Measurements from ENCODE around the gene ZFPM1. TPM values are rescaled to one million over a fixed set of nuclear protein-coding genes. Genes with fewer than 3 reads are reported as not detected.

Gene ZFPM1
- total RNA-seq, 1 experiment from 2014 or later = 14.6 TPM

DNA sequence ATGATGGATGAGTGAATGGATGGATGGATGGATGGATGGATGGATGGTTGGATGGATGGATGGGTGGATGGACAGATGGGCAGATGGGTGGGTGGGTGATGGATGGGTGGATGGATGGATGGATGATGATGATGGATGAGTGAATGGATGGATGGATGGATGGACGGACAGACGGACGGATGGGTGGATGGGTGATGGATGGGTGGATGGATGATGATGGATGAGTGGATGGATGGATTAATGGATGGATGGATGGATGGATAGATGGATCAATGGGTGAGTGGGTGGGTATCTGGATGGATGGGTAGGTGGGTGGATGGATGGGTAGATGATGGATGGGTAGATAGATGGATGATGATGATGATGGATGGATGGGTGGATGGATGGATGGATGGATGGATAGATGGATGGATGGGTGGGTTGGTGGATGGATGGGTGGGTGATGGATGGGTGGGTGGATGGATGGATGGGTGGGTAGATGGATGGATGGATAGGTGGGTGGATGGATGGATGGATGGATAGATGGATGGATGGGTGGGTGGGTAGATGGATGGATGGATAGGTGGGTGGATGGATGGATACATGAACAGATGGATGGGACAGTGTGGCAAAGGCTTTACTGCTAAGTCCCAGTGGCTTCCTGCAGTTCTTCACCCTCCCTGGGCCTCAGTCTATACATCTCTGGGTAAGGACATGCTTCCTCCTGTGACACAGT, 30.2 kb upstream of the ZFPM1 start:
- Histone ChIP-seq H3K79me2 (ENCODE audit: insufficient read depth, low read length) (no peaks in the 10 kb centered on the region), H3K4me2 (ENCODE audit: low read length) (no peak overlapping the region), H3K9me3 (ENCODE audit: control insufficient read depth in 1 of 2, insufficient read depth in 1 of 2, low read depth in 1 of 2, low read length in 2 of 2) (no peaks in the 10 kb centered on the region), H2AFZ (ENCODE audit: low read depth, low read length, poor library complexity, severe bottlenecking) (no peak overlapping the region), H3K4me3 (replicated peaks in 1 of 2; ENCODE audit: low read depth in 1 of 2, low read length in 2 of 2) (no peak overlapping the region), H4K20me1 (ENCODE audit: insufficient read depth) (no peaks in the 10 kb centered on the region), H3K27ac (ENCODE audit: low read depth, low read length) (no peak overlapping the region), H3K36me3 (ENCODE audit: control insufficient read depth in 1 of 2, insufficient read depth in 2 of 2, low read length in 2 of 2) (no peaks in the 10 kb centered on the region), H3K9ac (ENCODE audit: low read length) (no peak overlapping the region), H3K4me1 (ENCODE audit: control insufficient read depth in 1 of 2, insufficient read depth in 2 of 2, low read length in 2 of 2) (no peaks in the 10 kb centered on the region), H3K27me3 (ENCODE audit: insufficient read depth, low read length) (no peaks in the 10 kb centered on the region), H3K9me2 (ENCODE audit: insufficient read depth) (no peaks in the 10 kb centered on the region)
- intact Hi-C loops (cut with micrococcal nuclease) = no loop called here
- ChIA-PET RAD21 (ENCODE audit: low non-redundant PET in 1 of 2, low total read pairs in 2 of 2, uncharacterized antibody in 2 of 2, unreplicated experiment in 2 of 2) (no interaction called here), POLR2A (no interaction called here), CTCF (no interaction called here)
- TF ChIP-seq TCF7L2 (IDR thresholded peaks at IDR 0.05; ENCODE audit: borderline replicate concordance, extremely low read depth, insufficient read depth, insufficient read length) (no peak), JUND (IDR thresholded peaks at IDR 0.05) (no peak), ZNF274 (IDR thresholded peaks at IDR 0.05; ENCODE audit: low read depth, low read length) (no peak), MAX (IDR thresholded peaks at IDR 0.05) (no peak), CEBPB (IDR thresholded peaks at IDR 0.05; ENCODE audit: low read depth) (no peak), SIN3A (IDR thresholded peaks at IDR 0.05; ENCODE audit: low read depth) (no peak), SP1 (IDR thresholded peaks at IDR 0.05; ENCODE audit: low read depth) (no peak), FOSL1 (IDR thresholded peaks at IDR 0.05; ENCODE audit: low read depth) (no peak), RAD21 (IDR thresholded peaks at IDR 0.05; ENCODE audit: low read depth) (no peak), ATF3 (IDR thresholded peaks at IDR 0.05) (no peak)
- TF ChIP-seq, protein P1, sequence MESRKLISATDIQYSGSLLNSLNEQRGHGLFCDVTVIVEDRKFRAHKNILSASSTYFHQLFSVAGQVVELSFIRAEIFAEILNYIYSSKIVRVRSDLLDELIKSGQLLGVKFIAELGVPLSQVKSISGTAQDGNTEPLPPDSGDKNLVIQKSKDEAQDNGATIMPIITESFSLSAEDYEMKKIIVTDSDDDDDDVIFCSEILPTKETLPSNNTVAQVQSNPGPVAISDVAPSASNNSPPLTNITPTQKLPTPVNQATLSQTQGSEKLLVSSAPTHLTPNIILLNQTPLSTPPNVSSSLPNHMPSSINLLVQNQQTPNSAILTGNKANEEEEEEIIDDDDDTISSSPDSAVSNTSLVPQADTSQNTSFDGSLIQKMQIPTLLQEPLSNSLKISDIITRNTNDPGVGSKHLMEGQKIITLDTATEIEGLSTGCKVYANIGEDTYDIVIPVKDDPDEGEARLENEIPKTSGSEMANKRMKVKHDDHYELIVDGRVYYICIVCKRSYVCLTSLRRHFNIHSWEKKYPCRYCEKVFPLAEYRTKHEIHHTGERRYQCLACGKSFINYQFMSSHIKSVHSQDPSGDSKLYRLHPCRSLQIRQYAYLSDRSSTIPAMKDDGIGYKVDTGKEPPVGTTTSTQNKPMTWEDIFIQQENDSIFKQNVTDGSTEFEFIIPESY (IDR thresholded peaks at IDR 0.05; ENCODE audit: extremely low read depth, insufficient replicate concordance, low read length) = no peak
- ATAC-seq (no peak), DNase-seq (ENCODE audit: low read depth, low spot score) (no peak)
- BruUV-seq (replicated peaks) = no TSS peak

Data from HCT116 (cell line).